Mammary epithelial cell (primary cell): ENCODE data around the gene RECK.

Experiments
- EZH2 ChIP-seq: IDR thresholded peaks from 2 replicates; pipeline ENCODE4 v1.6.1; 2012; ENCODE audit warnings: low read length, inconsistent platforms, borderline replicate concordance
- TF ChIP-seq, protein P1 (sequence below), 2 donors: IDR thresholded peaks in 1 of 2; conservative IDR thresholded peaks in 1 of 2; 2 replicates each; pipeline ENCODE4 v1.5.1; 2011 to 2012; ENCODE audit warnings: inconsistent platforms in 2 of 2, low read length in 2 of 2, mild to moderate bottlenecking in 2 of 2, control low read depth in 1 of 2, low read depth in 1 of 2; ENCODE audit not compliant: insufficient read depth in 1 of 2; ENCODE audit errors: extremely low read depth in 1 of 2

GRCh38 chr9:36162211-36162738 lies 125.6 kb downstream of the RECK start:
- TF ChIP-seq, protein P1, sequence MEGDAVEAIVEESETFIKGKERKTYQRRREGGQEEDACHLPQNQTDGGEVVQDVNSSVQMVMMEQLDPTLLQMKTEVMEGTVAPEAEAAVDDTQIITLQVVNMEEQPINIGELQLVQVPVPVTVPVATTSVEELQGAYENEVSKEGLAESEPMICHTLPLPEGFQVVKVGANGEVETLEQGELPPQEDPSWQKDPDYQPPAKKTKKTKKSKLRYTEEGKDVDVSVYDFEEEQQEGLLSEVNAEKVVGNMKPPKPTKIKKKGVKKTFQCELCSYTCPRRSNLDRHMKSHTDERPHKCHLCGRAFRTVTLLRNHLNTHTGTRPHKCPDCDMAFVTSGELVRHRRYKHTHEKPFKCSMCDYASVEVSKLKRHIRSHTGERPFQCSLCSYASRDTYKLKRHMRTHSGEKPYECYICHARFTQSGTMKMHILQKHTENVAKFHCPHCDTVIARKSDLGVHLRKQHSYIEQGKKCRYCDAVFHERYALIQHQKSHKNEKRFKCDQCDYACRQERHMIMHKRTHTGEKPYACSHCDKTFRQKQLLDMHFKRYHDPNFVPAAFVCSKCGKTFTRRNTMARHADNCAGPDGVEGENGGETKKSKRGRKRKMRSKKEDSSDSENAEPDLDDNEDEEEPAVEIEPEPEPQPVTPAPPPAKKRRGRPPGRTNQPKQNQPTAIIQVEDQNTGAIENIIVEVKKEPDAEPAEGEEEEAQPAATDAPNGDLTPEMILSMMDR (conservative IDR thresholded peaks at IDR 0.05 in 1 of 2, IDR thresholded peaks at IDR 0.05 in 1 of 2; ENCODE audit: extremely low read depth in 1 of 2, insufficient read depth in 1 of 2, low read depth in 1 of 2, low read length in 2 of 2), result no peak
- no peak for TF ChIP-seq EZH2
